Lung (tissue), 16 donors: ENCODE measurements around the gene TEAD1. TPM values are rescaled to one million over a fixed set of nuclear protein-coding genes. Genes with fewer than 3 reads are reported as not detected.

Experiments
- ATAC-seq: fragments of 200-7000 bp; cut with Tn5 transposase; one replicate; pipeline ENCODE4 v1.9.1; 2020; ENCODE audit warnings: moderate number of reproducible peaks; ENCODE audit not compliant: insufficient read depth, low FRiP score
- DNase-seq, 3 donors: peaks; one replicate each; pipeline ENCODE4 v3.0.0-alpha.2; 2013 to 2017
- H3K27ac ChIP-seq, 2 donors: one replicate each; pipeline ENCODE4 v1.5.1; 2013; ENCODE audit warnings: mild to moderate bottlenecking in 2 of 2, moderate library complexity in 2 of 2, control low read depth in 1 of 2, inconsistent platforms in 1 of 2, low read depth in 1 of 2, low read length in 1 of 2
- H3K27me3 ChIP-seq, 3 donors: one replicate each; pipeline ENCODE4 v1.5.1; 2013; ENCODE audit warnings: low read length in 2 of 3; ENCODE audit not compliant: control insufficient read depth in 3 of 3, insufficient read depth in 3 of 3
- H3K36me3 ChIP-seq, 4 donors: one replicate each; pipeline ENCODE4 v1.5.1; 2013; ENCODE audit warnings: low read length in 4 of 4, mild to moderate bottlenecking in 1 of 4, moderate library complexity in 1 of 4; ENCODE audit not compliant: control insufficient read depth in 4 of 4, insufficient read depth in 4 of 4
- H3K4me1 ChIP-seq, 5 donors: one replicate each; pipeline ENCODE4 v1.5.1; 2013; ENCODE audit warnings: low read length in 5 of 5, mild to moderate bottlenecking in 2 of 5, moderate library complexity in 1 of 5; ENCODE audit not compliant: control insufficient read depth in 5 of 5, insufficient read depth in 5 of 5
- H3K4me3 ChIP-seq: one replicate; pipeline ENCODE4 v1.5.1; 2013; ENCODE audit warnings: mild to moderate bottlenecking, control low read depth, moderate library complexity
- H3K9ac ChIP-seq, 2 donors: one replicate each; pipeline ENCODE4 v1.5.1; 2013; ENCODE audit warnings: low read length in 2 of 2, control low read depth in 1 of 2; ENCODE audit not compliant: insufficient read depth in 1 of 2
- H3K9me3 ChIP-seq, 4 donors: one replicate each; pipeline ENCODE4 v1.5.1; 2013; ENCODE audit warnings: low read length in 3 of 4, mild to moderate bottlenecking in 1 of 4, moderate library complexity in 1 of 4; ENCODE audit not compliant: control insufficient read depth in 4 of 4, insufficient read depth in 3 of 4
- WGBS, 2 donors: extraction: QIAGEN DNeasy Blood & Tissue Kit; methylation state at CpG; one replicate each; pipeline ENCODE4 v1.1.7; 2013; 5-methylcytosine and 5-hydroxymethylcytosine counted together
- long read RNA-seq, 5 donors: transcript quantifications; one replicate each; lab custom pipeline, GENCODE V29; 2026
- polyA plus RNA-seq, 2 donors: library from polyadenylated mRNA; stranded (reverse); fragments of 200-250 nt; gene quantifications; one replicate each; pipeline ENCODE4 v1.2.1, GENCODE V29; 2013
- total RNA-seq, 2 donors: library from RNA; depleted of rRNA in 1 of 2; stranded (reverse); fragments of >200 nt in 1 of 2; gene quantifications; one replicate each; pipeline ENCODE4 v1.2.1, GENCODE V29; 2014 to 2021
- TF ChIP-seq, protein P1 (sequence below): IDR thresholded peaks from 2 replicates; pipeline ENCODE4 v1.5.1; 2012; ENCODE audit warnings: mild to moderate bottlenecking; ENCODE audit errors: control extremely low read depth, extremely low read depth
- donor health status: control.
- donor health status: control.
- donor health status: Bipolar disorder and iron deficiency.
- donor health status: healthy.
- donor health status: DM: yes; HTN: yes; CAD: no.

Gene TEAD1
- total RNA-seq = 100 to 1,000 TPM in 1 of 2 donors, 10 to 100 TPM in 1; 65.3 to 141 TPM
- polyA plus RNA-seq = 10 to 100 TPM in 1 of 2 donors, 1 to 10 TPM in 1; 7.7 to 12.3 TPM
- long read RNA-seq, donor 1, full-length matches to known transcripts = 7 of 14 reads
- long read RNA-seq, donor 1, partial matches to known transcripts = 7 of 14 reads
- long read RNA-seq, donor 1, other reads (novel, unspliced or antisense) = 0 of 14 reads
- long read RNA-seq, donor 2, partial matches to known transcripts = 0 of 3 reads
- long read RNA-seq, donor 2, other reads (novel, unspliced or antisense) = 0 of 3 reads
- long read RNA-seq, donor 3, full-length matches to known transcripts = 1 of 1 reads
- long read RNA-seq, donor 3, partial matches to known transcripts = 0 of 1 reads
- long read RNA-seq, donor 3, other reads (novel, unspliced or antisense) = 0 of 1 reads
- long read RNA-seq, donor 4, full-length matches to known transcripts = 1 of 1 reads
- long read RNA-seq, donor 4, partial matches to known transcripts = 0 of 1 reads
- long read RNA-seq, donor 4, other reads (novel, unspliced or antisense) = 0 of 1 reads
- long read RNA-seq, donor 5, full-length matches to known transcripts = 4 of 21 reads
- long read RNA-seq, donor 5, partial matches to known transcripts = 17 of 21 reads
- long read RNA-seq, donor 5, other reads (novel, unspliced or antisense) = 0 of 21 reads

DNA sequence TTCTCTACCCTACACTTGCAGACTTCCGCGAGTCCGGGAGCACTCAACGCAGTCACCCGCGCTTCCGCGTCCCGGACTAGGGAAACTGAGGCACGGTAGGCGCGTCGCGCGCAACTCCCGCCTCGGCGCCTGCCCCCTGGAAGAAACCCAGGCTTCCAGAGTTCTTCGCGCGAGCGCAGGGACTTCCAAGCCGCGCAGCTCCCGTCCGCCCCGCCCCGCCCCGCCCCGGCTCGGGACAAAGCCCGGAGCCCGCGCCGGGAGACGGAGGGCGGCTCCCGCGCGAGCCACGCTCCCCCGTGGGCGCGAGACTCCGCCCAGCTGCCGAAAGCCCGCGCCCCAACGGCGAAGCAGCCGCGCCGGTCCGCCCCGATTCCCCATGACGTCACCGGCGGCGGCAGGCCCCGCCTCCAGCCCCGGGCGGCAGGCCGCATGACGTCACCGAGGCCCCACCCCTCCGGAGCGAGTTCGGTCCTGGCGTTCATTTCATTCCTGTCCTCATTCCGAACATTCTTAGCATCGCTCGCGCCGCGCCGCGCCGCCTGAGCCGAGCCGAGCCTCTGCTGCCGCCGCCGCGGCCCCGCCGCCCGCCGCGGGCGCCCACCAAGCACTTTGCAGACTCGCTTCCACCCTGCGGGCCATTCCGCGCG is at the start of gene TEAD1:
Gene TEAD1, plus strand, starts transcription at position 498 of the 647 bp plus-strand sequence.
- Histone ChIP-seq H3K9ac (peak within 1 kb of the TSS; percentile 71 to 99), H3K36me3 (peaks cover 0 to 4% (median 0%) of the 10 kb centered on the region in 4 donors), H3K27me3 (no peaks in the 10 kb centered on the region), H3K9me3 (no peaks in the 10 kb centered on the region), H3K4me3 (peak within 1 kb of the TSS; percentile 76), H3K27ac (peak within 1 kb of the TSS; percentile 95 to 97), H3K4me1 (peaks cover 0 to 23% (median 9%) of the 10 kb centered on the region in 5 donors)
- DNase-seq = peak; percentile 97 to 99 (median 97)
- TF ChIP-seq, protein P1, sequence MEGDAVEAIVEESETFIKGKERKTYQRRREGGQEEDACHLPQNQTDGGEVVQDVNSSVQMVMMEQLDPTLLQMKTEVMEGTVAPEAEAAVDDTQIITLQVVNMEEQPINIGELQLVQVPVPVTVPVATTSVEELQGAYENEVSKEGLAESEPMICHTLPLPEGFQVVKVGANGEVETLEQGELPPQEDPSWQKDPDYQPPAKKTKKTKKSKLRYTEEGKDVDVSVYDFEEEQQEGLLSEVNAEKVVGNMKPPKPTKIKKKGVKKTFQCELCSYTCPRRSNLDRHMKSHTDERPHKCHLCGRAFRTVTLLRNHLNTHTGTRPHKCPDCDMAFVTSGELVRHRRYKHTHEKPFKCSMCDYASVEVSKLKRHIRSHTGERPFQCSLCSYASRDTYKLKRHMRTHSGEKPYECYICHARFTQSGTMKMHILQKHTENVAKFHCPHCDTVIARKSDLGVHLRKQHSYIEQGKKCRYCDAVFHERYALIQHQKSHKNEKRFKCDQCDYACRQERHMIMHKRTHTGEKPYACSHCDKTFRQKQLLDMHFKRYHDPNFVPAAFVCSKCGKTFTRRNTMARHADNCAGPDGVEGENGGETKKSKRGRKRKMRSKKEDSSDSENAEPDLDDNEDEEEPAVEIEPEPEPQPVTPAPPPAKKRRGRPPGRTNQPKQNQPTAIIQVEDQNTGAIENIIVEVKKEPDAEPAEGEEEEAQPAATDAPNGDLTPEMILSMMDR = no peak
- WGBS, 2 donors = 0 to 1% methylated on average over 63 to 95 of the region's 95 CpGs
- peak; percentile 96 for ATAC-seq

DNA sequence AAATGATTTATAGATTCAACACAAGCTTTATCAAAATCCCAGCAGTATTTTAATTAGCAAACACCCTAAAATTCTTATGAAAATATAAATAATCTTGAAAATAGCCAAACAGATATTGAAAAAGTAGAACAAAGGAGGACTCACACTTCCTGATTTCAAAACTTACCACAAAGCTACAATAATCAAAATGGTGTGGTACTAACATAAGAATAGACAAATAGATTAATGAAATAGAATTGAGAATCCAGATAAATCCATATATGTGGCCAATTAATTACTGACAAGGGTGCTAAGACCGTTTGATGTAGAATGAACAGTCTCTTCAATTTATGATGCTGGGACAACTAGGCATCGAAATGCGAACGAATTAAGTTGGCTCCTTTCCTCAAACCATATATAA is 49.6 kb upstream of the TEAD1 start:
- DNase-seq (no peak), ATAC-seq (no peak)
- TF ChIP-seq, protein P1 = no peak
- Histone ChIP-seq H3K4me1 (no peaks in the 10 kb centered on the region), H3K9me3 (peaks cover 0 to 11% (median 3%) of the 10 kb centered on the region in 4 donors), H3K27me3 (no peaks in the 10 kb centered on the region), H3K9ac (no peak overlapping the region), H3K4me3 (no peak overlapping the region), H3K27ac (no peak overlapping the region), H3K36me3 (no peaks in the 10 kb centered on the region)
- WGBS, 2 donors = 92% methylated on average over 4 of the region's 4 CpGs

DNA sequence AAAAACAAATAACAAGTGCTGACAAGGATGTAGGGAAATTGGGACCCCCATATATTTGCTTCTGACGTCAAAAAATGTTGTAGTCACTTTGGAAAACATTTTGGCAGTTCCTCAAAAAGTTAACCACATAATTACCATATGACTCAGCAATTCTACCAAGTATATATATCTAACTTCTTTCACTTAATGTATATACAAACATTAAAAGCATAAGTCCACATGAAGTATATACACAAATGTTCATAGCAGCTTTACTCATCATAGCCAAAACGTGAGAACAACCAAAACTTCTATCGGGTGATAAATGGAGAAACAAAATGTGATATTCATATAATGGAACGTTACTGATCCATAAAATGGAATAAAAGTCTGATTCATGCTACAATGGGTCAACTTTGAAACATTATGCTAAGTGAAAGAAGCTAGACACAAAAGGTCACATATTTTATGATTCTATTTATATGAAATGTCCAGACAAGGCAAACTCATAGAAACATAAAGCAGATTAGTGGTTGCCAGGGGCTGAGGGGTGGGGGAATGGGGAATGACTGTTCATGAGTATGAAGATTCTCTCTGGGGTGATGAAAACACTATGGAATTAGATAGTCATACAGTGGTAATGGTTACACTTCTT is 48.7 kb upstream of the TEAD1 start:
- Histone ChIP-seq H3K27ac (no peak overlapping the region), H3K4me1 (no peaks in the 10 kb centered on the region), H3K9me3 (peaks cover 0 to 11% (median 3%) of the 10 kb centered on the region in 4 donors), H3K4me3 (no peak overlapping the region), H3K9ac (no peak overlapping the region), H3K36me3 (no peaks in the 10 kb centered on the region), H3K27me3 (no peaks in the 10 kb centered on the region)
- DNase-seq (peak in 1 of 3 donors; percentile 3), ATAC-seq (no peak)
- WGBS, 2 donors = 65% methylated on average over 4 of the region's 4 CpGs
- TF ChIP-seq, protein P1 = no peak
